ENCODE data around the gene TMEM222.

DNA sequence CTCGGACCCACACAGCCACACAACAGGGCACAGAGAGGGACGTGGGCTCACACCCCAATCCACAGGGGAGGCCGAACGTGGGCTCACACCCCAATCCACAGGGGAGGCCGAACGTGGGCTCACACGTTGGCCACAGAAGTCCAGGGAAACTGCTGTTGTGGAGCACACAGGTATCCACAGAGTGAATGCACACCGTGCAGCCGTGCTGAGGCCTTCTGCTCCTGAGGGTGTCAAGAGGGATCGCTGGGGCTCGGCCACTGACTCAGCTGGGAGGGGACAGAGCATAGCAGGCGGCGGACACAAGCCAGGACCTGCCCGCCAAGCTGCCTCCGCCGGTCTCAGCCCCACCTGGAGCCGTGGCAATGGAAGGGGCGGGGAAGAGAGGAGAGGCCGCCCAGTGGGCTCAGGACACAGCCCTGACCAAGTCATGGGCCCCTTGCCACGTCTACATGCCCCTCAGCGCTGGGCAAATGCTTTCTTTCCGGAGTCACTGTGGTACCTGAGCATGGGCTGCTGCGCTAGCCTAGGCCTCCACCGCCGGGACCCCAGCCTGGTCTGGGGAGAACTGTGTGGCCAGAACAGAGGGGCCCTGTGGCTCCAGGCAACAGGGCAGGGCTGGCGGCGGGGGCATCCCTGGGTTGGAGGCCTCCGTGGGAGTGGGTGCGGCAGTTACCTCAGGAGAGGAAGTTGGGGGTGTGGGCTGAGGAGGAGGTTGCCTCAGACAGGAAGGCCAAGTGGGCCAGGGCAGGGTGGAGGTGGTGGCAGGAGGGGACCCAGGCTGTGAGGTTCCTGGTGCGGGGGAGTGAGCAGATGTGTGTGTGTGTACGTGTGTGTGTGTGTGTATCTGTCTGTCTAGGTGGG, 21.0 kb downstream of the TMEM222 start:
- TF ChIP-seq, protein P1, sequence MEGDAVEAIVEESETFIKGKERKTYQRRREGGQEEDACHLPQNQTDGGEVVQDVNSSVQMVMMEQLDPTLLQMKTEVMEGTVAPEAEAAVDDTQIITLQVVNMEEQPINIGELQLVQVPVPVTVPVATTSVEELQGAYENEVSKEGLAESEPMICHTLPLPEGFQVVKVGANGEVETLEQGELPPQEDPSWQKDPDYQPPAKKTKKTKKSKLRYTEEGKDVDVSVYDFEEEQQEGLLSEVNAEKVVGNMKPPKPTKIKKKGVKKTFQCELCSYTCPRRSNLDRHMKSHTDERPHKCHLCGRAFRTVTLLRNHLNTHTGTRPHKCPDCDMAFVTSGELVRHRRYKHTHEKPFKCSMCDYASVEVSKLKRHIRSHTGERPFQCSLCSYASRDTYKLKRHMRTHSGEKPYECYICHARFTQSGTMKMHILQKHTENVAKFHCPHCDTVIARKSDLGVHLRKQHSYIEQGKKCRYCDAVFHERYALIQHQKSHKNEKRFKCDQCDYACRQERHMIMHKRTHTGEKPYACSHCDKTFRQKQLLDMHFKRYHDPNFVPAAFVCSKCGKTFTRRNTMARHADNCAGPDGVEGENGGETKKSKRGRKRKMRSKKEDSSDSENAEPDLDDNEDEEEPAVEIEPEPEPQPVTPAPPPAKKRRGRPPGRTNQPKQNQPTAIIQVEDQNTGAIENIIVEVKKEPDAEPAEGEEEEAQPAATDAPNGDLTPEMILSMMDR (optimal IDR thresholded peaks at IDR 0.05 in 1 of 3, IDR thresholded peaks at IDR 0.05 in 1 of 3, conservative IDR thresholded peaks at IDR 0.05 in 1 of 3; ENCODE audit: extremely low read depth in 1 of 3, insufficient read depth in 2 of 3, low read length in 3 of 3) = peak in 1 of 3 experiments; percentile 3
- no peak for TF ChIP-seq EZH2 (IDR thresholded peaks at IDR 0.05; ENCODE audit: low read length)

Measured in keratinocyte (primary cell).